Ishikawa (cell line): Measurements from ENCODE around the gene GNAO1.
A peak's percentile ranks its signal among the peaks of the same experiment; 100 is the strongest.

ENCODE experiments used
- CEBPB ChIP-seq: IDR thresholded peaks from 2 replicates; pipeline ENCODE4 v1.6.1; 2012
- CREB1 ChIP-seq: IDR thresholded peaks from 2 replicates; pipeline ENCODE4 v1.6.1; 2012; ENCODE audit warnings: low read depth
- EGR1 ChIP-seq: IDR thresholded peaks from 2 replicates; pipeline ENCODE4 v1.6.1; 2012
- EP300 ChIP-seq: IDR thresholded peaks from 2 replicates; pipeline ENCODE4 v1.6.1; 2012; ENCODE audit warnings: borderline replicate concordance
- FOXM1 ChIP-seq: IDR thresholded peaks from 2 replicates; pipeline ENCODE4 v1.6.1; 2012; ENCODE audit warnings: low read depth, borderline replicate concordance
- MAX ChIP-seq: IDR thresholded peaks from 2 replicates; pipeline ENCODE4 v1.6.1; 2012
- NFIC ChIP-seq: IDR thresholded peaks from 2 replicates; pipeline ENCODE4 v1.6.1; 2012
- RAD21 ChIP-seq: IDR thresholded peaks from 2 replicates; pipeline ENCODE4 v1.6.1; 2012; ENCODE audit warnings: low read depth
- REST ChIP-seq: IDR thresholded peaks from 2 replicates; pipeline ENCODE4 v1.6.1; 2012; ENCODE audit warnings: low read depth, mild to moderate bottlenecking
- TAF1 ChIP-seq: IDR thresholded peaks from 2 replicates; pipeline ENCODE4 v1.6.1; 2012; ENCODE audit warnings: low read depth, mild to moderate bottlenecking
- TCF12 ChIP-seq: IDR thresholded peaks from 2 replicates; pipeline ENCODE4 v1.6.1; 2012; ENCODE audit warnings: low read depth
- TEAD4 ChIP-seq: IDR thresholded peaks from 2 replicates; pipeline ENCODE4 v1.6.1; 2012
- USF1 ChIP-seq: IDR thresholded peaks from 2 replicates; pipeline ENCODE4 v1.6.1; 2012
- YY1 ChIP-seq: IDR thresholded peaks from 2 replicates; pipeline ENCODE4 v1.6.1; 2012; ENCODE audit warnings: low read depth
- ZBTB7A ChIP-seq: IDR thresholded peaks from 2 replicates; pipeline ENCODE4 v1.6.1; 2012; ENCODE audit warnings: low read depth

The GNAO1 gene

GRCh38 chr16:56319376-56319775, 128.1 kb downstream of the GNAO1 start:
- no peak for TF ChIP-seq EGR1
- TF ChIP-seq YY1: no peak
- no peak for TF ChIP-seq CEBPB
- no peak for TF ChIP-seq MAX
- no peak for TF ChIP-seq FOXM1
- TF ChIP-seq EP300: no peak
- TF ChIP-seq RAD21: no peak
- TF ChIP-seq TCF12: no peak
- TF ChIP-seq ZBTB7A: no peak
- TF ChIP-seq USF1: no peak
- TF ChIP-seq TAF1: no peak
- TF ChIP-seq CREB1: no peak

GRCh38 chr16:56320056-56320455, 128.8 kb downstream of the GNAO1 start:
- TF ChIP-seq EP300 (no peak), USF1 (no peak), YY1 (no peak), EGR1 (no peak), FOXM1 (no peak)

- TF ChIP-seq USF1 (no peak), YY1 (no peak), RAD21 (no peak), EP300 (no peak), EGR1 (no peak), TEAD4 (no peak), REST (no peak), CREB1 (no peak), TCF12 (no peak), MAX (no peak), NFIC (no peak), CEBPB (no peak), FOXM1 (no peak), TAF1 (no peak), ZBTB7A (no peak)
Observed at GRCh38 chr16:56320811-56321558, 129.7 kb downstream of the GNAO1 start.

- TF ChIP-seq TEAD4 (no peak), CREB1 (no peak), MAX (no peak), CEBPB (no peak), NFIC (no peak), FOXM1 (no peak)
Observed at GRCh38 chr16:56321571-56321970, 130.3 kb downstream of the GNAO1 start.

GRCh38 chr16:56324406-56324805, 133.1 kb downstream of the GNAO1 start:
- TF ChIP-seq RAD21 (peak; percentile 21; the same call in 1 of the 2 replicates), CREB1 (no peak), ZBTB7A (peak; percentile 80; the same call in 1 of the 2 replicates), REST (no peak), NFIC (peak; percentile 77), TAF1 (no peak; the same call in 1 of the 2 replicates), TEAD4 (peak; percentile 87), USF1 (no peak), MAX (no peak; the same call in 1 of the 2 replicates), CEBPB (no peak), TCF12 (peak; percentile 95), YY1 (no peak), FOXM1 (peak; percentile 63; the same call in 1 of the 2 replicates), EP300 (peak; percentile 91), EGR1 (no peak)
